ENCODE data around the gene WNT9A. TPM values are rescaled to one million over a fixed set of nuclear protein-coding genes. Genes with fewer than 3 reads are reported as not detected.

The WNT9A gene
- total RNA-seq, 2 experiments from 2014 or later, result not detected

DNA sequence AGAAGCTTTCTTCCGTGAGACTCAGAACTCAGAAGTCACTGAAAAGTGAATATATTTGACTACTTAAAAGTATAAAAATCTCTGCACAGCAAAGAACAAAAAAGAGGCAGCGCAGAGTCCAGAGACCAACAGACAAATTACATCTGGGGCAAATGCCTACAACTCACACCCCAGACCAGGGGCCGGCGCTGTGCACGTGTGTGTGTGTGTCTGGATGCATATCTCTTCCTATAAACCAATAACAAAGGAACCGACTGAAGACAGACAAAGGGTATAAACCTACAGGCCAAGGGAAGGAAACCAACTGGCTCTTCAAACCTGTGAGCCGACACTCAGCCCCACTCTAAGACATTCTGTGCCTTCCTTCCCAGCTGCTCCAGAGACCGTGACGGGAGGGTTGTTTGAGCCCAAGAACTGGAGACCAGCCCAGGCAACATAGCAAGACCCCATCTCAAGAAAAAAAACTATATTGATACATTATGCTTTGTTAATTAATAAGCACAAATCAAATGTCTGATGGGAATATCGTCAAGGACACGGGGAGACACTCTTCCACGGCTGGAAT is 18.8 kb downstream of the WNT9A start:
- no TSS peak for BruUV-seq (replicated peaks)

DNA sequence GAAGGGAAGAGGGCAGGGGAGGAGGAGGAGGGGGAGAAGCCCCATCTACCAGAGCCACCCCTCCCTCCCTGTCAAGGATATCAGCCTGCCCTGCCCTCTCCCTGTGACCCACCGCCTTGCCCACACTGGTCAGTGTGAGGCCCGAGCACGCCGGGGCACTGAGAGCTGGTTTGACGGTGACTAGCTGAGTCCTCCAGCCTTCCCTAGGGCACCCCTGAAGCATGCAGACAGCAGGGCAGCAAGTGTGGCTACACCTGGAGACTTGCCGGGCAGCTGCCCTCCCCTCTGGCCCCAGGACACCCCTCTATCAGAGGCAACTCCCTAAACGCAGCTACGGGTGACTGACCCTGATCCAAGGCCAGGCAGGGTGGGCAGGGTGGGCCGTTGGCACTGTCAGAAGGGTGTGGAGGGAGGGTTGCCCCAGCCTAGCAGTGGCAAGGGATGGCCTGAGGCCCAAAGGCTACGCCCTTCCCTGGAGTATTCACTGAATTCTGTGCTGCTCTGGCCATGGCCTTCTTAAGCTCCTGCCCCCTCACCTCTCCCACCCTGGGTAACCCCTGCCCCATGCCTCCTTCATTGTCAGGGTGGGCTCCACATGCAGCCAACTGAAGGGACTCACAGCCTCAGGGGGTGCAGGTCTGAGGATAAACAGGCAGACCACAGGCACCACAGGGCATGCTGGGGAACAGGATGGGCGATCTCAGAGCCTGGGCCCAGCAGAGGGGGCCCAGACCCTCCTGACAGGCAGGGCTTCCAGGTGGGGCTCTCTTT is 19.6 kb downstream of the WNT9A start:
- H3K9me2 ChIP-seq (ENCODE audit: insufficient read depth, low read length), result no peaks in the 10 kb centered on the region
- DNase-seq (ENCODE audit: low spot score), result no peak
- H3K27ac ChIP-seq (ENCODE audit: low read depth, low read length, poor library complexity, severe bottlenecking), result no peak overlapping the region
- intact Hi-C loops (cut with micrococcal nuclease; ENCODE audit: unreplicated experiment), result no loop called here
- TF ChIP-seq EZH2phosphoT487 (IDR thresholded peaks at IDR 0.05; ENCODE audit: borderline replicate concordance, low read depth, low read length), result no peak
- TF ChIP-seq, protein P1, sequence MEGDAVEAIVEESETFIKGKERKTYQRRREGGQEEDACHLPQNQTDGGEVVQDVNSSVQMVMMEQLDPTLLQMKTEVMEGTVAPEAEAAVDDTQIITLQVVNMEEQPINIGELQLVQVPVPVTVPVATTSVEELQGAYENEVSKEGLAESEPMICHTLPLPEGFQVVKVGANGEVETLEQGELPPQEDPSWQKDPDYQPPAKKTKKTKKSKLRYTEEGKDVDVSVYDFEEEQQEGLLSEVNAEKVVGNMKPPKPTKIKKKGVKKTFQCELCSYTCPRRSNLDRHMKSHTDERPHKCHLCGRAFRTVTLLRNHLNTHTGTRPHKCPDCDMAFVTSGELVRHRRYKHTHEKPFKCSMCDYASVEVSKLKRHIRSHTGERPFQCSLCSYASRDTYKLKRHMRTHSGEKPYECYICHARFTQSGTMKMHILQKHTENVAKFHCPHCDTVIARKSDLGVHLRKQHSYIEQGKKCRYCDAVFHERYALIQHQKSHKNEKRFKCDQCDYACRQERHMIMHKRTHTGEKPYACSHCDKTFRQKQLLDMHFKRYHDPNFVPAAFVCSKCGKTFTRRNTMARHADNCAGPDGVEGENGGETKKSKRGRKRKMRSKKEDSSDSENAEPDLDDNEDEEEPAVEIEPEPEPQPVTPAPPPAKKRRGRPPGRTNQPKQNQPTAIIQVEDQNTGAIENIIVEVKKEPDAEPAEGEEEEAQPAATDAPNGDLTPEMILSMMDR (conservative IDR thresholded peaks at IDR 0.05; ENCODE audit: low read length), result no peak
- H3K4me1 ChIP-seq (ENCODE audit: insufficient read depth, low read length, poor library complexity, severe bottlenecking), result no peaks in the 10 kb centered on the region
- no peaks in the 10 kb centered on the region for H4K20me1 ChIP-seq (ENCODE audit: insufficient read depth, low read length)
- ChIA-PET CTCF (ENCODE audit: unreplicated experiment) (no interaction called here), POLR2A (no interaction called here)
- no peaks in the 10 kb centered on the region for H3K9me3 ChIP-seq (ENCODE audit: low read length)
- no peak overlapping the region for H3K4me3 ChIP-seq (ENCODE audit: low read depth, low read length, poor library complexity, severe bottlenecking)
- no peaks in the 10 kb centered on the region for H3K36me3 ChIP-seq (ENCODE audit: insufficient read depth, low read length)
- H3K79me2 ChIP-seq (ENCODE audit: insufficient read depth, low read depth, low read length), result no peaks in the 10 kb centered on the region
- no peak overlapping the region for H2AFZ ChIP-seq (ENCODE audit: low read length)
- no peak overlapping the region for H3K4me2 ChIP-seq (ENCODE audit: low read length)
- no TSS peak for BruUV-seq (replicated peaks)

More for the DNA sequence above, 18.8 kb downstream of the WNT9A start:
- Histone ChIP-seq H2AFZ (ENCODE audit: low read length) (no peak overlapping the region), H3K4me2 (ENCODE audit: low read length) (no peak overlapping the region), H3K4me3 (ENCODE audit: low read depth, low read length, poor library complexity, severe bottlenecking) (no peak overlapping the region), H4K20me1 (ENCODE audit: insufficient read depth, low read length) (no peaks in the 10 kb centered on the region), H3K27ac (ENCODE audit: low read depth, low read length, poor library complexity, severe bottlenecking) (no peak overlapping the region), H3K36me3 (ENCODE audit: insufficient read depth, low read length) (no peaks in the 10 kb centered on the region), H3K4me1 (ENCODE audit: insufficient read depth, low read length, poor library complexity, severe bottlenecking) (no peaks in the 10 kb centered on the region), H3K9me3 (ENCODE audit: low read length) (no peaks in the 10 kb centered on the region), H3K9me2 (ENCODE audit: insufficient read depth, low read length) (no peaks in the 10 kb centered on the region), H3K79me2 (ENCODE audit: insufficient read depth, low read depth, low read length) (no peaks in the 10 kb centered on the region)
- TF ChIP-seq, protein P1 (conservative IDR thresholded peaks at IDR 0.05; ENCODE audit: low read length), result no peak
- no peak for TF ChIP-seq EZH2phosphoT487 (IDR thresholded peaks at IDR 0.05; ENCODE audit: borderline replicate concordance, low read depth, low read length)
- CTCF ChIA-PET (ENCODE audit: unreplicated experiment), result no interaction called here
- intact Hi-C loops (cut with micrococcal nuclease; ENCODE audit: unreplicated experiment), result no loop called here
- POLR2A ChIA-PET, result no interaction called here
- no peak for DNase-seq (ENCODE audit: low spot score)
